ENCODE data around the gene FOXA3.
"Not testable (repeated sequence)": the region's sequence is repeated elsewhere in the genome, so short reads cannot be mapped to it uniquely, and the experiment has no call there.

The FOXA3 gene

DNA sequence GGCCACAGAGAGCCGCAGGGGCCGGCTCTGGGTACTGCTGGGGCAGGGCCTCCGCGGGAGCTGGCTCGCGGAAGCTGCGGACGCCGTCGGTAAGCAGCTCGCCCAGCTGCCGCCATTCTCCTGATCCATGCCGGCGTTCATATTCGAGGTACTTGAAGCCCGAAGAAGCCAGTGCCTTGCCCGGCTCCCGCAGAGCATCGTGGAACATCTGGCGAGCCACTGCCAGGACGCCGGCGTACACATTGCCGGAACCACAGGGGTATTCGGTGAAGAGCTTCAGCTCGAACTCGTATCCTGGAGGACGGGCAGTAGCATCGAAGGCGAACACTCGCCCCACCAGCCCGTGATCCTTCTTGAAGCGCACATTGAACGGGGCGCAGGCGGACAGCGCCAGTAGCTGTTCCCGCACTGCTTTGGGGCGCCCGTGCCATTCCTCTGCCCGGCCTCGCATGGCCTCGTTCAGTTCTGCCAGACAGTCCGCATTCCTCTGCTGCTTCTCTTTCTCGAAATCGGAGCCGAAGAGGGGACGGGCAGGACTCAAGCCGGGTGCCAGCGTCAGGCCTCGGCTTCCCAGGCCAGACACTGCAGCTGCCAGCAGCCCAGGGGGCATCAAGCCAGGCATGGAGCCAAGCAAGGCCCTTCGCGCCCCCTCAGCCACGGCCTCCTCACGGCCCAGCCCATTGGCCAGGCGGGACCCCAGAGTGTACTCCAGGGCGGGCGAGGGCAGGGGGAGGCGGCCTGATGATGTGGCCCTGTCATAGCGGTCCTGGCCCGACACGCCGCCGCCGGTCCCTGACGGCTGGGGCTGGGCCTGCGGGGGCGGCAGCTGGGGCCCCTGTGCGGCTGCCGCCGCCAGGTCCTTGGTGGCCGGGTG is 20.8 kb downstream of the FOXA3 start:
- peak; percentile 69 to 73 for DNase-seq
- TF ChIP-seq POLR2A (IDR thresholded peaks at IDR 0.05; ENCODE audit: low read length) (no peak), GATA1 (IDR thresholded peaks at IDR 0.05; ENCODE audit: low read depth, low read length) (no peak)

DNA sequence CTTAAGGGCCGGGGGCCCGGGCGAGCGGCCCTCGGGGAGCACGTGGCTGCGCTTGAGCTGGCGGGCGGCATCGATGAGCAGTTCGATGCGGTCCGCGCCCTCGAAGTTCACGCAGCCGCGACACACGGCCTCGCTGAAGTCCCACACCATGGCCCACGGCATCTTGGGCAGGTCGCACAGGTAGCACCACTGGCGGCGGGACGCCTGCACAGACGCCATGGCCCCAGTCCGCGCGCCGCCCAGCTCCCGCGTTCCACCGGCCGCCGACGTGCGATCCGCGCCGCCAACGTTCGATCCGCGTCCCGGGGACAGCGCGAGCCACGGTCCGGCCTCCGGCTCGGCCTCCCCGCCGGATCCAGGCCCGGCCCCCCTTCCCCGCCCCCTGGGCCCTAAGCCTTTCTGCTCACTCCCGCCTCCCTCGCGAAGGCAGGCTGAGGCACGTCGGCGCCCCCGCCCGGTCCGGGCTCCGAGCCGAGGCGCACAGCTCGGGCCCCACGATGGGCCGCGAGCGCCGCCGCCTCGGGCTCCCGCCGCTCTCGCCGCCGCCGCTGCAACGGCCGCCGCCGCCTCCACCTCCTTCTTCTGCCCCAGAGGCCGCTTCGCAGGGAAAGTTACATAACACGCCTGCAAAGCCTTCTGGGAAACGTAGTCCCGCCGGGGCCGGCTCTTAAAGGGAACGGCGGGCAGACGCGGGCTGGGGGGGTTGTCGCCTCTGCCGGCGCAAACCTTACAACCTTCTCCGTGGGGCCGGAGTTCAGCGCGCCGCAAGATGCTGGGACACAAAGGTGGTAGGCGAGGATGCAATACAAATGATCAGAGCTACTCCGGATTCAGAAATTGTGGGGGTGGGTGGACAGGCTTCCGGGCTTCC is 21.7 kb downstream of the FOXA3 start, which contains the start of gene IRF2BP1:
Gene IRF2BP1, minus strand, starts transcription at position 586 of the 871 bp plus-strand sequence. Its CDS starts 367 bp downstream, at position 219.
- TF ChIP-seq POLR2A (IDR thresholded peaks at IDR 0.05; ENCODE audit: low read length) (no peak), GATA1 (IDR thresholded peaks at IDR 0.05; ENCODE audit: low read depth, low read length) (no peak)
- peak; percentile 94 to 96 for DNase-seq

DNA sequence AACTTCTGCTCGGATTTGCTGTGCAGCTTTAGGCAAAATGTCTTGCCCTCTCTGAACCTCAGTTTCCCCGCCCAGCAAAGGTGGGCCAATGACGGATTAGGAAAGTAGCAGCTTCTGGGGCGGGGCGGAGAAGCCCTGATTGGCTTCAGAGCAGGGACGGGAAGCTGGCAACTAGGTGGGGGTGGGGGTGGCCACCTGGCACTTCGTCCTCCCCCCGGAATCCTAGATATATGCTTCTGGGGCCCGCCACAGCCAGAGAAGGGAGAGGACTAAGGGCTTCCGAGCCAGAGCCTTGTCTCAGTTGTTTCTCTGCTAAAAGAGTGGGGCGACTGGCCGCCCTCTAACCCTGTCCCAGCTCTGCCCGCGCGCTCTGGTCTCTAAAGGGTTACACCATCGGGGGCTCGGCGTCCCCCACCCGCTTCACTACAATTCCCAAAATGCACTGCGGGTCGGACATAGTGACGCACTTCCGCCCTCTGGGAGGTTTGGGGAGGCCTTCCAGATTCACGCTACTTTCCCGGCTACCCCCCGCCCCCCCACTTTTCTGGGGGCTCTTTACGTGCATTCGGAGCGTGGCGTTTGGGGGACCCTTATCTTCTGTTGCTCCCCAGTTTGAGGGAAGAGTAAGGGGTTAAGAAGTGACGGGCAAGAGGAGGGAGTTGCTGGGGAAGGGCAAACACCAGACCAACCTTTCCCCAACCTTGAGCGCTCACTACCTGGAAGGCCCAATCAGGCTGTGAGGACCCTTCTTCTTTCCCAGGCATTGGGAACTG is 22.5 kb downstream of the FOXA3 start:
- TF ChIP-seq GATA1 (IDR thresholded peaks at IDR 0.05; ENCODE audit: low read depth, low read length) = no peak
- TF ChIP-seq POLR2A (IDR thresholded peaks at IDR 0.05; ENCODE audit: low read length) = peak; percentile 62
- peak; percentile 93 to 95 for DNase-seq

DNA sequence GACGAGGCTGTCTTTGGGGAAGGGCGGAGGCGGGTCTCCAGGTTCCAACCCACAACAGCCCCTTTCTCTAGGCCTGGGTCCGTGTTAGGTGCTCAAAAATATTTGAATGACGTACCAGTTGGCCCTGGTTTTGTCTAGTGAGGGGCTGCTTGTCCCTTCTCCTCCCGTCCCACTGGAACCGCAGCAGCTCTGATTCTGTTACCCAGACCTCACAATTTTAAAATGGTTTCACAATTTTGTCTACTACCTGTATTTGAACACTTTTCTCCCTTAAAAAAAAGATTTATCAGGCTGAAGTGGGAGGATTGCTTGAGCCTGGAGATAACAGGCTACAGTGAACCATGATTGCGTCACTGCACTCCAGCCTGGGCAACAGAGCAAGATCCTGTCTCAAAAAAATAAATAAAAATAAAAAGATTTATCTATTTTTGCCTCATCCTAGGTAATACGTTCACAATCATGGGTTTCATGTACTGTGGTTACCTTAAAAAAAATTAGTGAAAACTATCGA is 23.1 kb downstream of the FOXA3 start:
- TF ChIP-seq POLR2A (IDR thresholded peaks at IDR 0.05; ENCODE audit: low read length) (no peak), GATA1 (IDR thresholded peaks at IDR 0.05; ENCODE audit: low read depth, low read length) (no peak)
- DNase-seq = peak in 1 of 2 experiments; percentile 48

DNA sequence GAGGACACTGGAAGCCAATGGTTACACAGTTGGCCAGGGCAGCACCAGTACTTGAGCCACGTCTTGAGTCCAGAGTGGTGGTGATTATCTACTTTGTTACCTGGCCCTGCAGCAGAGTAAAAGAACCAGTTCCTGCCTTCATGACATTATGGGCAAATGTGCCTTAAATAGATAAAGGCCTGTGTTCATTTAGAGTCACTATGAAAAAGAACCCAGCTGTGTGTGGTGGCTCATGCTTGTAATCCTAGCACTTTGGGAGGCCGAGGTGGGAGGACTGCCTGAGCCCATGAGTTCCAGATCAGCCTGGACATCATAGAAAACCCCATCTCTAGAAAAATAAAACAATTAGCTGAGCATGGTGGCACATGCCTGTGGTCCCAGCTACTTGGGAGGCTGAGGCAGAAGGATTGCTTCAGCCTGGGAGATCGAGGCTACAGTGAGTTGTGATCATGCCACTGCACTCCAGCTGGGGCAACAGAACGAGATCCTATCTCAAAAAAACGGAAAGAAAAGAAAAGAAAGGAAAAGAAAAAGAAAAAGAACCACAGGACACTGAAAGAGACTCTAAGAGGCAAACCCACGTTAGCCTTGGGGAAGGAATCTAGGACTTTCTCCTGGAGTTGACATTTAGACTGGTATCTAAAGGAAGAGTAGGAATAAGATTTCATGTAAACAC is 25.2 kb downstream of the FOXA3 start:
- DNase-seq = peak; percentile 31 to 77
- TF ChIP-seq GATA1 (IDR thresholded peaks at IDR 0.05; ENCODE audit: low read depth, low read length) = no peak
- no peak for TF ChIP-seq POLR2A (IDR thresholded peaks at IDR 0.05; ENCODE audit: low read length)

DNA sequence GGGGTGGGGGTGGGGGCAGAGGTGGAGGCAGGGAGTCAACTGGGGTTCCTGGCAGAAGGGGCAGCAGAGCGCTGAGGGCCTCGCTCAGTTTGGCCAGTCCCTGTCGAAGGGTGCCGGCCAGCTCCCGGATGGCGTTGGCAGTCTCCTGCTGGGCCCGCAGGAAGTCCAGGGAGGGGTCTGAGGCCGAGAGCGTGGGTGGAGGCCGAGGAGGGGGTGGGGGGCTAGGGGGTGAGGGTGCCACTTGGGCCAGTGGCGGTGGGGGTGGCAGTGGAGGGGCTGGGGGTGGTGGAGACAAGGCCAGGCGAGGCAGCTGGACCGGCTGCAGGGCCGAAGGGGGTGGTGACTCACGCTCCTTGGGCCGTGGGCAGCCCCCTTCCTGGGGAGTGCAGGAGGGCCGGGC is 26.8 kb downstream of the FOXA3 start:
- TF ChIP-seq POLR2A (IDR thresholded peaks at IDR 0.05; ENCODE audit: low read length) (no peak), GATA1 (IDR thresholded peaks at IDR 0.05; ENCODE audit: low read depth, low read length) (no peak)
- DNase-seq = no peak

DNA sequence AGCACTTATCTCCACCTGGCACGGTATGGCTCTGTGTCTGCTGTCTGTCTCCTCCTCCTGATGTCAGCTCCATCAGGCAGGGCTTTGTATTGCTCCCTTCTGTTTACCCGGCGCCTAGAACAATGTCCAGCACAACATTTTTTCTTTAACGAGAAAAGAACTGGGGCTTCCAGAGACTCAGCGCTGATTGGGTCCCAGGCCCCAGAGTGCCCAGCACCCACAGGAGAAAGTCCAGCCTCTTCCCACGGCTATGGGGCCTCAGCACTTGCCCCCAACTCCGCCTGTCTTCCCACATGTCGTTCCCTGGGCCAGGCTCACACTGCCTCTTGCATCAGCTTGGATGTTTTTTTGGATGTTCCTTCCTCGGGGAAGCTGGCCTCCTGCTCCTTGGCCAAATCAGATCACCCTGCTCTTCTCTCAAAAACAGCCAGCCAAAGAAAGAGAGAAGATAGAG is 31.4 kb downstream of the FOXA3 start:
- no peak for TF ChIP-seq POLR2A (IDR thresholded peaks at IDR 0.05; ENCODE audit: low read length)
- DNase-seq = no peak

DNA sequence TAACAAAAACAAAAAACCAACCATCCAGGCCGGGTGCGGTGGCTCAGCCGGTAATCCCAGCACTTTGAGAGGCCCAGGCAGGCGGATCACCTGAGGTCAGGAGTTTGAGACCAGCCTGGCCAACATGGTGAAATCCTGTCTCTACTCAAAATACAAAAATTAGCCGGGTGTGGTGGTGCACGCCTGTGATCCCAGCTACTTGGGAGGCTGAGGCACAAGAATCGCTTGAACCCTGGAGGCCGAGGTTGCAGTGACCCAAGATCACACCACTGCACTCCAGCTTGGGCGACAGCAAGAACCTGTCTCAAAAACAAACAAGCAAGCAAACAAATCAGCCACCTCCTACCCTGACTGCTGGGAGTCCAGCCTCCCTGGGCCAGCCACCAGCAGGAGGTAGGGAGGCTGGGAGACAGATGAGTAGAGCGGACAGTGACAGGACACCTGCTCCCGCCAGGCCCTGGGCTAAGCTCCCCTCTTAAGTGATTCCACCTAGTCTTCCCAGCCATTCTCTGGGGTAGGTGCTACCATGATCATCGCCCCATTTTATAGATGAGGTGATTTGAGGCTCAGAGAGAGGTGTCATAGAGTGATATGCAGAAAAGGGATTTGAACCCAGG is 32.0 kb downstream of the FOXA3 start:
- not testable (repeated sequence) for DNase-seq

DNA sequence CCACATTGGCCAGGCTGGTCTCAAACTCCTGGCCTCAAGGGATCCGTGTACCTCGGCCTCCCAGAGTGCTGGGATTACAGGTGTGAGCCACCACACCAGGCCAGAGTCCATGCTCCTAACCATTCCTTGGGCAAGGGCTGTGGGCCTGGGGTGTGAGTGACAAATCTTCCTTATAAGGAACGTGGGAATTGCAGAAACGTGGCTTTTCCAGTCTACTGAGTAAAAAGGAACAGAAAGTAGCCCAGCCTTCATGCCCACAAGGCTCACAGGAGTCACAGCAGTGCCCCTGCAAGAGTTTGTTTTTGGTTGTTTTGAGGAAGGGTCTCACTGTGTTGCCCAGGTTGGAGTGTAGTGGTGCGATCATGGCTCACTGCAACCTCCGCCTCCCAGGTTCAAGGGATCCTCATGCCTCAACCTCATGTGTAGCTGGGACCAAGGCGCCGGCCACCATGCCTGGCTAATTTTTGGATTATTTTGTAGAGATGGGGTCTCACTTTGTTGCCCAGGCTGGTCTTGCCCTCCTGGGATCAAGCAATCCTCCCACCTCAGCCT is 33.2 kb downstream of the FOXA3 start:
- DNase-seq = no peak

DNA sequence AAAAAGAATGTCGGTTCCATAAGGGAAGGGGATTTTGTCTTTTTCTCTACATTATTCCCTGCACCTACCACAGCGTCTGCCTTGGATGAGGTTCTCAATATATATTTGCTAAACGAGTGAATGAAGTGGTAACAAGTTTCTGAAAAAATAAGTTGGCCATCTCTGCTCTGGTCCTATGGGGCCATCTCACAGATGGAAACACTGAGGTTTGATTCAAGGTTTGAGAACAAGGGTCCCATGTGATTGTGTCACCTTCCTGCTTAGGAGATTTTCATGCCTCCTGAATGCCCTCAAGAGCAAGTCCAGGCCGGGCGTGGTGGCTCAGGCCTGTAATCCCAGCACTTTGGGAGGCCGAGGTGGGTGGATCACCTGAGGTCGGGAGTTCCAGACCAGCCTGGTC is 35.1 kb downstream of the FOXA3 start:
- no peak for TF ChIP-seq GATA1 (IDR thresholded peaks at IDR 0.05; ENCODE audit: low read depth, low read length)
- no peak for TF ChIP-seq POLR2A (IDR thresholded peaks at IDR 0.05; ENCODE audit: low read length)
- DNase-seq = no peak

More for the DNA sequence above, 33.2 kb downstream of the FOXA3 start:
- TF ChIP-seq POLR2A (IDR thresholded peaks at IDR 0.05; ENCODE audit: low read length) (no peak), GATA1 (IDR thresholded peaks at IDR 0.05; ENCODE audit: low read depth, low read length) (no peak)

DNA sequence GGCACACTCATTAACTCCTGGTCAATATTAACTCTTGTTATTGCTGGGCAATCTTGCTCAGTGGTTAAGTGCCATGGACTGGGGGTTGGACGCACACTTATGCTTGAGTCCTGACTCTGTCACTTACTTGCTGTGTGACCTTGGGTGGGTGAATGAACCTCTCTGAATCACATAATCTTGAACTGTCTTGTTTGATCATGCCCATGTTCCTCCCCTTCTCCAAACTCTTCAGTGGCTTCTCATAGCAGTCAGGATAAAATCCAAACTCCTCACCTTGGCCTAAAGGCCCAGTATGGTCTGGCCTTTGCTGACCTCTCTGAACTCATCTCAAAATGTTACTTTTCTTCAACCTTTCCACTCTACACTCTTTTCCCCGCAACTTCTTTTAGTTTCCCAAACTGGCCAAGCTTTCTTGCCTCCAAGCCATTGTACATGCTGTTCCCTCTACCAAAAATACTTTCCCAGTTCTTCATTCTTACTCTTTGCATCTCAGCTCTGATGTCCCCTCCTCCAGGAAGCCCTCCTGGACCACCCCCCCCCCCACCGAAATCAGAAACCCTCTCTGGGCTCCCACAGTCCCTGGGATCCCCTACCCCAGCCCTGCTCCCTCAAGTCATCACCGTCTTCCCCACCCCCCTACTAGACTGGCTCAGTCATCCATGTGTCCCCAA is 35.9 kb downstream of the FOXA3 start:
- TF ChIP-seq GATA1 (IDR thresholded peaks at IDR 0.05; ENCODE audit: low read depth, low read length) = no peak
- no peak for TF ChIP-seq POLR2A (IDR thresholded peaks at IDR 0.05; ENCODE audit: low read length)
- DNase-seq = no peak

Data from erythroblast (primary cell).